SH-SY5Y (cell line): ENCODE data around the gene SASH3.

Experiments
- GATA2 ChIP-seq: IDR thresholded peaks from 2 replicates; pipeline ENCODE4 v1.6.1; 2011; ENCODE audit warnings: mild to moderate bottlenecking, low read depth, low read length
- GATA3 ChIP-seq: IDR thresholded peaks from 2 replicates; pipeline ENCODE4 v1.6.1; 2011; ENCODE audit warnings: low read depth, mild to moderate bottlenecking, low read length, moderate library complexity

- TF ChIP-seq GATA2 (no peak), GATA3 (no peak)
Measured at GRCh38 chrX:129842510-129843208, 62.9 kb downstream of the SASH3 start.
